PFSK-1 (cell line): Measurements from ENCODE around the gene SORBS1.

Experiments used
- POLR2AphosphoS5 ChIP-seq: IDR thresholded peaks from 2 replicates; pipeline ENCODE4 v1.6.1; 2012; ENCODE audit warnings: low read depth, mild to moderate bottlenecking, control low read depth, low read length, moderate library complexity
- SIN3A ChIP-seq: IDR thresholded peaks from 2 replicates; pipeline ENCODE4 v1.6.1; 2012; ENCODE audit warnings: mild to moderate bottlenecking, low read length, moderate library complexity, borderline replicate concordance; ENCODE audit not compliant: insufficient read depth
- TAF1 ChIP-seq: IDR thresholded peaks from 2 replicates; pipeline ENCODE4 v1.6.1; 2012; ENCODE audit warnings: low read length, control low read depth, borderline replicate concordance; ENCODE audit not compliant: insufficient read depth

DNA sequence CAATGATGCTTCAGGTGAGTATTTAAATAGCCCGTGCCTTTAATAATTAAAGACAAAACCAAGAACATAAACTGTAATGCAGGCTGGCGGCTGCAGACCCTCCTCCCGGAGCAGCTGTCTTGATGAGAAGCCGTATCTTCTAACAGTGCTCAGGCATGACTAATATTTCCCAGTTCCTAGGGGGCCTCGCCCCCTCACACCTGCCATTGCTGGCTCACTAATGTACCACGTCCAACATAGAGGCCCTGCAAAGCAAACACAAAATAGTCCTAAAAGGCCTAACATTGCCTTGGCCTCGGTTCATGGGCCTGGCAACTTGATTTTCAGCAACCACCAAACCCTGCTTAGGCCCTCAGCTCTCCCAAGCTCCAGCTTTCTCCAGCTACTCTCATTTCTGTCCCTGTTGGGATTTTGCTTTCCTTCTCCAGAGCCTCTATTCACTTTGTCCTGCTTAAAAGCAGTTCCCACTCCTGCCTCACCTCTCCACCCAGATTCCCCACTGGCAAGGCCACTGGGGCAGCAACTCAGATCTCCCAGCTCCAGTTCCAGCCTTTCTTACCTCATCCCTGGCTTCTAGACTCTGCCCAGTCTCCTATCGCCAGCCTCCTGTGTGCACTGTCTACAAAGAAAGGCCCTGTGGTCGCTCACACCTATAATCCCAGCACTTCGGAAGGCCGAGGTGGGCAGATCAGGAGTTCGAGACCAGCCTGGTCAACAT, 16.2 kb downstream of the SORBS1 start:
- TF ChIP-seq POLR2AphosphoS5 = no peak
- no peak for TF ChIP-seq TAF1
- TF ChIP-seq SIN3A = no peak
